CD4-positive, alpha-beta T cell treated with Interleukin-6 for 4 hours (primary cell): Measurements from ENCODE around the gene TFDP2.
"Not testable (repeated sequence)": the region's sequence is repeated elsewhere in the genome, so short reads cannot be mapped to it uniquely, and the experiment has no call there.

Source experiments
- DNase-seq: peaks from one replicate; pipeline ENCODE4 v3.0.0-alpha.2; 2020; ENCODE audit warnings: mixed read lengths

Gene TFDP2

GRCh38 chr3:142127941-142128658, 21.2 kb downstream of the TFDP2 start:
- no peak for DNase-seq

GRCh38 chr3:142124243-142124642, 25.1 kb downstream of the TFDP2 start:
- no peak for DNase-seq

GRCh38 chr3:142120707-142121106, 28.6 kb downstream of the TFDP2 start:
- no peak for DNase-seq

- no peak for DNase-seq
Measured at GRCh38 chr3:142118911-142119310, 30.4 kb downstream of the TFDP2 start.

GRCh38 chr3:142117056-142117851, 32.1 kb downstream of the TFDP2 start:
- DNase-seq = no peak

- no peak for DNase-seq
Measured at GRCh38 chr3:142115867-142116668, 33.3 kb downstream of the TFDP2 start.

GRCh38 chr3:142112601-142113000, 36.7 kb downstream of the TFDP2 start:
- DNase-seq = no peak

- DNase-seq = no peak
Measured at GRCh38 chr3:142106548-142106947, 42.8 kb downstream of the TFDP2 start.

- DNase-seq = no peak
Measured at GRCh38 chr3:142105991-142106390, 43.4 kb downstream of the TFDP2 start.

- no peak for DNase-seq
Measured at GRCh38 chr3:142104763-142105162, 44.6 kb downstream of the TFDP2 start.

- DNase-seq = no peak
Measured at GRCh38 chr3:142098964-142099363, 50.4 kb downstream of the TFDP2 start.

- no peak for DNase-seq
Measured at GRCh38 chr3:142097099-142097843, 52.1 kb downstream of the TFDP2 start.

- DNase-seq = no peak
Measured at GRCh38 chr3:142095841-142096240, 53.5 kb downstream of the TFDP2 start.

GRCh38 chr3:142088925-142089324, 60.4 kb downstream of the TFDP2 start:
- DNase-seq = not testable (repeated sequence)

GRCh38 chr3:142088522-142088921, 60.8 kb downstream of the TFDP2 start:
- no peak for DNase-seq

GRCh38 chr3:142087676-142088075, 61.7 kb downstream of the TFDP2 start:
- DNase-seq = no peak

GRCh38 chr3:142086581-142087090, 62.7 kb downstream of the TFDP2 start:
- no peak for DNase-seq

GRCh38 chr3:142081178-142081577, 68.2 kb downstream of the TFDP2 start:
- no peak for DNase-seq

GRCh38 chr3:142077859-142078500, 71.4 kb downstream of the TFDP2 start:
- no peak for DNase-seq

- no peak for DNase-seq
Measured at GRCh38 chr3:142077155-142077858, 72.0 kb downstream of the TFDP2 start.

GRCh38 chr3:142075656-142076055, 73.7 kb downstream of the TFDP2 start:
- DNase-seq = not testable (repeated sequence)
